IPS DF 4.7 (cell line): Measurements from ENCODE around the gene SPATA6L.
A peak's percentile ranks its signal among the peaks of the same experiment; 100 is the strongest.
"Not testable (repeated sequence)": the region's sequence is repeated elsewhere in the genome, so short reads cannot be mapped to it uniquely, and the experiment has no call there.

Experiments
- DNase-seq: peaks from one replicate; pipeline ENCODE4 v3.0.0-alpha.2; 2013; ENCODE audit warnings: low spot score; ENCODE audit errors: extremely low read depth

The SPATA6L gene

GRCh38 chr9:4640027-4640426, 26.3 kb downstream of the SPATA6L start:
- no peak for DNase-seq

- no peak for DNase-seq
Measured at GRCh38 chr9:4639420-4639819, 26.9 kb downstream of the SPATA6L start.

GRCh38 chr9:4638968-4639367, 27.3 kb downstream of the SPATA6L start:
- no peak for DNase-seq

GRCh38 chr9:4630836-4631235, 35.4 kb downstream of the SPATA6L start:
- no peak for DNase-seq

GRCh38 chr9:4622016-4622415, 44.3 kb downstream of the SPATA6L start:
- DNase-seq: no peak

GRCh38 chr9:4620881-4621555, 45.3 kb downstream of the SPATA6L start:
- no peak for DNase-seq

- DNase-seq: no peak
Measured at GRCh38 chr9:4620057-4620765, 46.1 kb downstream of the SPATA6L start.

GRCh38 chr9:4618700-4619099, 47.6 kb downstream of the SPATA6L start:
- DNase-seq: no peak

- DNase-seq: no peak
Measured at GRCh38 chr9:4617752-4618151, 48.5 kb downstream of the SPATA6L start.

GRCh38 chr9:4615778-4616177, 50.5 kb downstream of the SPATA6L start:
- no peak for DNase-seq

GRCh38 chr9:4615251-4615650, 51.0 kb downstream of the SPATA6L start:
- no peak for DNase-seq

- DNase-seq: no peak
Measured at GRCh38 chr9:4614627-4615026, 51.7 kb downstream of the SPATA6L start.

GRCh38 chr9:4606033-4606432, 60.2 kb downstream of the SPATA6L start:
- not testable (repeated sequence) for DNase-seq

- DNase-seq: peak; percentile 76
Measured at GRCh38 chr9:4604678-4605095, 61.6 kb downstream of the SPATA6L start.

- no peak for DNase-seq
Measured at GRCh38 chr9:4603830-4604229, 62.5 kb downstream of the SPATA6L start.

- no peak for DNase-seq
Measured at GRCh38 chr9:4600368-4600767, 65.9 kb downstream of the SPATA6L start.

- DNase-seq: no peak
Measured at GRCh38 chr9:4596165-4596922, 69.9 kb downstream of the SPATA6L start.

- DNase-seq: no peak
Measured at GRCh38 chr9:4594994-4595393, 71.3 kb downstream of the SPATA6L start.

GRCh38 chr9:4594545-4594944, 71.7 kb downstream of the SPATA6L start:
- no peak for DNase-seq

- no peak for DNase-seq
Measured at GRCh38 chr9:4592886-4593285, 73.4 kb downstream of the SPATA6L start.

- no peak for DNase-seq
Measured at GRCh38 chr9:4592295-4592694, 74.0 kb downstream of the SPATA6L start.

GRCh38 chr9:4591123-4591500, 75.2 kb downstream of the SPATA6L start:
- DNase-seq: no peak
